Measurements from ENCODE around the gene ZNF366.

Gene ZNF366

DNA sequence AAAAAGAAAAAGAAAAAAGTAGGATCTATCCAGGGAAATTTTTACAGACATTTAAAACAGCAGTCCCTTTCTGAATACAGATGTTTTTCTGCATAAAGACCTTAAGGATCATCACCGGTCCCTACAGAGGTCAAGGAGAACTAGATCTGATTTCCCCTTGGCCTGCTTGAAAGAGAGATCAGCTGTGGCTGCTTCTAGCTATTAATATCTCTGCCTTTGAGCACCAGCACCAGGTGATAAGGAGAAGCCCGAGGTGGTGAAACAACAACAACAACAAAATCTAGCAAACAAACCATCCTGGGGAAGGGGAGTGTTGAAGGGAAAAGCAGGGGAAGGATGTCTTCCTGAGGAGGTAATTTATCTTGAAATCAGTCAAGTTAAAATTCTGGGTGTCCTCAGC, 42.1 kb downstream of the ZNF366 start:
- DNase-seq (ENCODE audit: low read depth) = no peak

- no peak for DNase-seq (ENCODE audit: low read depth)
Observed at GRCh38 chr5:72464071-72464470, 43.1 kb downstream of the ZNF366 start.

DNA sequence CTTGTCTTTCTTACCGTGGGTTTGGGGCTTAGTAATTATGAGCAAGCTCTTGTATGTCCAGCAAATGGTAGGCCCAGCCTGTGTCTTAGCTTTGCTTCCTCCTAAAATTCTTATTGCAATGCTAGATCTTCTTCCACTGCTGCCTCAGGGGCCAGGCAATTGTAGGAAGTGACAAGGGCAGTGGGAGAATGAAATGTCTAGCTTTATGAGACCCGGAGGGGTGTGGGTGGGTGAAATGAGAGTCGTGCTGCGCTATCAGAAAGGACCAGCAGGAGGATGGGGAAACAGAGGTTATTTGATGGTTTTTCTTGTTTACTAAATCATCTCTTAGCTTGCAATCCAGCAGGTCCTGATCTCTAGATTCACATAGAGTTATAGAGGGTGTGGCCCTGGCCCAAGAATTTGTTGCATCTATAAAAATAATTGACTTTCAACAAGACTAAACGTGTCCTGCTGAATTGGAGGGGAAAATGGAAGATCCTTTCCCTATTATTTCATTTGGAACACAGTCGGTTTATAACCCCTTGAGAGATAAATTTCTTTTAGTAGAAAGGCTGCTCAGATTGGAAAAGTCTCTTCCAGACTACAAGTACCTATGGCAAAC, 43.7 kb downstream of the ZNF366 start:
- no peak for DNase-seq (ENCODE audit: low read depth)

DNA sequence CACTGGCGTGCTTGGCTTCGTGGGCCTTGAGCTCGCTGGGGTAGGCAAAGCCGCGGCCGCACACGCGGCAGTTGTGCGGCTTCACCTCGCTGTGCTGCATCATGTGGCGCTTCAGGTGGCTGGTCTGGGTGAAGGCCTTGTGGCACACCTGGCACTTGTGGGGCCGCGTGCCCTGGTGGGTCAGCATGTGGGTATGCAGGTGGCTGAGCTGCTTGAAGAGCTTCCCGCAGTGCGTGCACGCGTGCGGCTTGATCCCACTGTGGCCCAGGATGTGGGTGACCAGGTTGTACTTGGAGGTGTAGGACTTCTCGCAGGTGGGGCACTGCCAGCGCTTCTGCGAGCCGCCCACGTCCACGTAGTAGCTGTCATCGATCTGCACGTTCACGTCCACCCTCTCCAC, 46.8 kb downstream of the ZNF366 start:
- DNase-seq (ENCODE audit: low read depth) = no peak

GRCh38 chr5:72459913-72460312, 47.3 kb downstream of the ZNF366 start:
- DNase-seq (ENCODE audit: low read depth) = no peak

GRCh38 chr5:72459089-72459661, 48.0 kb downstream of the ZNF366 start:
- no peak for DNase-seq (ENCODE audit: low read depth)

DNA sequence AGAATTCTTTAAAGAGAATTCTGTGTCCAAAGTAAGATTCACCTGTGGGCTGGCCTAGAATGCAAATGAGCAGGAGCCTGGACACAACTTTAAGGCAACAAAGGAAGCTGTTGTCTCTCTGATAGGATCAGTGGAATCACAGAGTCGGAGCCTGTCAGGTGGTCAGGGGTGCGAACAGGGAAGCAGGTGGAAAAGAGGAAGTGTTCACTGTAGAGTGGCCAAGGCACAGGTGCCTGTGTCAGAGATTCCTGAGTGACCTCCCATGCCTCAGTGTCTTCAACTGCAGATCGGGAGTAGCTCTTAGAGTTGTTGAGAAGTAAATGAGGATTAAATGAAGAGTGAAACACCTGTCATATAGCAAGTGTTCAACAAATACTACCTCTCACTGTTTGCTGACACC, 48.8 kb downstream of the ZNF366 start:
- no peak for DNase-seq (ENCODE audit: low read depth)

GRCh38 chr5:72457491-72457890, 49.7 kb downstream of the ZNF366 start:
- DNase-seq (ENCODE audit: low read depth) = no peak

GRCh38 chr5:72456391-72457074, 50.7 kb downstream of the ZNF366 start:
- DNase-seq (ENCODE audit: low read depth) = no peak

DNA sequence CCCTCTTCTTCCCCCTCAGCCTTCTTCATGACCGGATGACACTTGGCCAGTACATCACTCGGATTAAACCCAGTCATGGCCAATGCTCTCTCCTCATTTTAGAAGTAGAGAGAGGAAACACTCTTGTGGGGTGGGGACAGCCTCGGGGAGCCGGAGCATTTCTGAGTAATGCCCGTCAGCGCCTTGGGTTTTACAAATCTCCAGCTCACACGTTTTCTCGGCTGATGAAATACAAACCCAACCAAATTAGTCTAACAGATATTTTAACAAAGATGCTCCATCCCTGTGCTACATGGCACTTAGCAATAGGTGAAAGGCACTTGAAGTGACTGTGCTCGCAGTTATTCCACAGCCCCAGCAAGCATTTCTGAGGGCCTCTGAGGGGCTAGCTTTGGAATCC, 51.7 kb downstream of the ZNF366 start:
- no peak for DNase-seq (ENCODE audit: low read depth)

DNA sequence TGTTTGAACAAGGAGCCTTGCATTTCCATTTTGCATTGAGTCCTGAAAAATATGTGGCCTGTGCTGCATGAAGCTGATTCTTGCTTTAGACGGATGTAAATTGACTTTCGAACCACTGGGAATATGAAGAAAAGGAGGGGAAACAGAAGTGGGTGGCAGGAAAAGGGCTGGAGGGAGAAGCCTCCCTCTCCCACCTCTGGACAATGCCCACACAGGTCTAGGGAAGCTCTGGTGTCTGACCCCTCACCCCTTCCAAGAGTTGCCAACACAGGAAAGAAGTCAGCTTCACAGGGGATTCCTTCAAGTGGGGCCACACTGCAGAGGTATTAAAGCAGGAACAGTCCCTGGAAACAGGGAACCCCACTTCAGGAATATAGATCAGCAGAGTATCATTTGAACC, 52.2 kb downstream of the ZNF366 start:
- no peak for DNase-seq (ENCODE audit: low read depth)

- DNase-seq (ENCODE audit: low read depth) = no peak
Observed at GRCh38 chr5:72453246-72453775, 53.9 kb downstream of the ZNF366 start.

GRCh38 chr5:72452515-72453245, 54.5 kb downstream of the ZNF366 start:
- DNase-seq (ENCODE audit: low read depth) = peak; percentile 83

GRCh38 chr5:72451741-72452505, 55.3 kb downstream of the ZNF366 start:
- DNase-seq (ENCODE audit: low read depth) = peak; percentile 69

DNA sequence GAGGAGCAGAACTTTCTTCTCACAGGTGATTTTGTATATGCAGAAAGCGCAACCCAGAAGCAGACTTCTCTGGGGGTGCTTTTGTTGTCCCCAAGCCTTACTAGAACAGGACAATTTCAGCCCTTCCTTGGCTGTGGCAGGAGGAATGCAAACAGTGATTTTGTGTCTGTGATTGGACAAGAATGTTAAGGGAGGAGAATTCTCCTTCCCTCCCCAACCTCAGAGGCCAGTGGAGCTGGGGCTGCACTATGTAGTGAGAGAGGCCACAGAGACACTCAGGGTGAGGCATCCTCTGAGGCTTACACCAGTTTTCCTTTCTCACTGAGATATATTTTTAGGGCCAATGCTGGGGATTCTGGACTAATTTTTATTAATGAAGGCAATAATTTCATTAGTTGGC, 58.8 kb downstream of the ZNF366 start:
- DNase-seq (ENCODE audit: low read depth) = no peak

GRCh38 chr5:72447751-72448150, 59.5 kb downstream of the ZNF366 start:
- DNase-seq (ENCODE audit: low read depth) = no peak

DNA sequence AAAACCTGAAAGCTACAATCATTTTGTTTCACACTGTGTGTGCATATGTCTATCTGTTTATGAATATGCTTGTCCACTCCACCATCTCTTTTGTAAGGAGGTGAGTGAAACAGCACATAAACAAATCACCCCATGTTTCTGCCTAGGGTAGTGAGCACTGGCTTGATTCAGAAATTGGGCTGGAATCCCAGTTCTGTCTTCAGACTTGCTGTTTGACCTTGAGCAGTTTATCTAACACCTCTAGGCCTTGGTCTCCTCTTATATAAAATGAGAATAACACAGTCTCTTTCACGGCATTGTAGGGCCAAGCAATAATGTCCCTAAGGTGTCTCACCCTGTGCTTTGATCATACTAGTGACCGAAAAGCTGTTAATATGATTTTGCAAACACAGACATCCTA, 61.2 kb downstream of the ZNF366 start:
- no peak for DNase-seq (ENCODE audit: low read depth)

- DNase-seq (ENCODE audit: low read depth) = no peak
Observed at GRCh38 chr5:72443883-72444282, 63.3 kb downstream of the ZNF366 start.

GRCh38 chr5:72441862-72442540, 65.2 kb downstream of the ZNF366 start:
- DNase-seq (ENCODE audit: low read depth) = peak; percentile 97

- no peak for DNase-seq (ENCODE audit: low read depth)
Observed at GRCh38 chr5:72441094-72441723, 66.0 kb downstream of the ZNF366 start.

DNA sequence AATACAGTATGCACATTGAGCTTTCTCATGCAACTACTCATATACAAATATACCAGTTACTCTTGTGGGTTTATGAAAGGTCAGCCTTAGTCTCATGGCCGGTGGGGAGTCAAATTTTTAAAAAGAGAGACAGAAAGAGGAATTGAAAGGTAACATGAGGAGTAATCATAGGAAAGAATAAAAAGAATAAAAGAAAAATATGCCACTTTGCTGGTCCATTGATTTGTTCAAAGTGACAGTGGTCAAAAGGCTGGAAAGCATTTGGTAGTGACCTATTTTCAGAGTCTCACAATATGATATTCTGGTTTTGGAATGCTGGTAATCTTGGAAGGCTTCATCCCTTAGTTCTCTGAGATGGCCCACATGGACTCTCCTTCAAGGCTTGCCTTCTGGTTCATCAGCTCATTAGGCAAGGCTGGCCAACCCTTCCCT, 67.0 kb downstream of the ZNF366 start:
- no peak for DNase-seq (ENCODE audit: low read depth)

Data from ELR (cell line).